PC-9 (cell line): Measurements from ENCODE around the gene DRAM2.

Experiments
- EZH2 ChIP-seq: fragments of 200-600 bp; sonication (generic); IDR thresholded peaks from 2 replicates; pipeline ENCODE4 v1.8.0; 2017; ENCODE audit warnings: antibody characterized with exemption, low read depth
- TF ChIP-seq, protein P1 (sequence below): fragments of 200-600 bp; sonication (generic); conservative IDR thresholded peaks from 2 replicates; pipeline ENCODE4 v1.6.1; 2017; ENCODE audit warnings: mixed run types, antibody characterized with exemption, mild to moderate bottlenecking, moderate library complexity

DNA sequence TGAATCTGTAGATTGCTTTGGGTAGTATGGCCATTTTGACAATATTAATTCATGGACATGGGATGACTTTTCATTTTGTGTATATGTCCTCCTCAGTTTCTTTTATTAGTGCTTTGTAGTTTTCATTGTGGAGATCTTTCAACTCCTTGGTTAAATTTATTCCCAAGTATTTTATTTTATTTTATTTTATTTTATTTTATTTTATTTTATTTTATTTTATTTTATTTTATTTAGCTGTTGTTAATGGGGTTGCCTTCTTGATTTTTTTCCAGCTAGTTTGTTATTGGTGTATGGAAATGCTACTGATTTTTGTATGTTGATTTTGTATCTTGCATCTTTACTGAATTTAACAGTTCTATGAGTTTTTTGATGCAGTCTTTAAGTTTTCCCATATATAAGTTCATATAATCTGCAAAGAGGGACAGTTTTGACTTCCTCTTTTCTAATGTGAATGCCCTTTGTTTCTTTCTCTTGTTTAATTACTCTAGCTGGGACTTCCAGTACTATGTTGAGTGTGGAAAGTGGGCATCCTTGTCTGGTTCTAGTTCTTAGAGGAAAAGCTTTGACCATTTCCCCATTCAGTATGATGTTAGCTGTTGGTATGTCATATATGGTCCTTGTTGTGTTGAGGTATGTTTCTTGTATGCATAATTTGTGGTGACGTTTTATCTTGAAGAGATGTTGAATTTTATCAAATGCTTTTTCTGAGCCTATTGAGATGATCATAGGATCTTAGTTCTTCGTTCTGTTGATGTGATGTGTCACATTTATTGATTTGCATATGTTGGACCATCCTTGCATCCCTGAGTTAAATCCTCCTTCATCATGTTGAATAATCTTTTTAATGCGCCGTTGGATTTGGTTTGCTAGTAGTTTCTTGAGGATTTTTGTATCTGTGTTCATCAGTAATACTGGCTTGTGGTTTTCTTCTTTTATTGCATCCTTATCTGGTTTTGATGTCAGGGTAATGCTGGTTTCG is 14.4 kb upstream of the DRAM2 start:
- TF ChIP-seq, protein P1, sequence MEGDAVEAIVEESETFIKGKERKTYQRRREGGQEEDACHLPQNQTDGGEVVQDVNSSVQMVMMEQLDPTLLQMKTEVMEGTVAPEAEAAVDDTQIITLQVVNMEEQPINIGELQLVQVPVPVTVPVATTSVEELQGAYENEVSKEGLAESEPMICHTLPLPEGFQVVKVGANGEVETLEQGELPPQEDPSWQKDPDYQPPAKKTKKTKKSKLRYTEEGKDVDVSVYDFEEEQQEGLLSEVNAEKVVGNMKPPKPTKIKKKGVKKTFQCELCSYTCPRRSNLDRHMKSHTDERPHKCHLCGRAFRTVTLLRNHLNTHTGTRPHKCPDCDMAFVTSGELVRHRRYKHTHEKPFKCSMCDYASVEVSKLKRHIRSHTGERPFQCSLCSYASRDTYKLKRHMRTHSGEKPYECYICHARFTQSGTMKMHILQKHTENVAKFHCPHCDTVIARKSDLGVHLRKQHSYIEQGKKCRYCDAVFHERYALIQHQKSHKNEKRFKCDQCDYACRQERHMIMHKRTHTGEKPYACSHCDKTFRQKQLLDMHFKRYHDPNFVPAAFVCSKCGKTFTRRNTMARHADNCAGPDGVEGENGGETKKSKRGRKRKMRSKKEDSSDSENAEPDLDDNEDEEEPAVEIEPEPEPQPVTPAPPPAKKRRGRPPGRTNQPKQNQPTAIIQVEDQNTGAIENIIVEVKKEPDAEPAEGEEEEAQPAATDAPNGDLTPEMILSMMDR, result no peak
- no peak for TF ChIP-seq EZH2
